GM12892 (cell line): ENCODE measurements around the gene OR7D2.

Experiments
- POLR2A ChIP-seq: IDR thresholded peaks from 2 replicates; pipeline ENCODE4 v1.6.1; 2011; ENCODE audit warnings: low read depth, low read length, control low read depth
- POLR2AphosphoS5 ChIP-seq: IDR thresholded peaks from 2 replicates; pipeline ENCODE4 v1.6.1; 2011; ENCODE audit warnings: low read depth, low read length, control low read depth

- TF ChIP-seq POLR2AphosphoS5, result no peak
- TF ChIP-seq POLR2A, result no peak
Measured at GRCh38 chr19:9144920-9145319, 33.9 kb upstream of the OR7D2 start.
